ENCODE data around the gene CUX1.
"Not testable (repeated sequence)": the region's sequence is repeated elsewhere in the genome, so short reads cannot be mapped to it uniquely, and the experiment has no call there.

Gene CUX1

DNA sequence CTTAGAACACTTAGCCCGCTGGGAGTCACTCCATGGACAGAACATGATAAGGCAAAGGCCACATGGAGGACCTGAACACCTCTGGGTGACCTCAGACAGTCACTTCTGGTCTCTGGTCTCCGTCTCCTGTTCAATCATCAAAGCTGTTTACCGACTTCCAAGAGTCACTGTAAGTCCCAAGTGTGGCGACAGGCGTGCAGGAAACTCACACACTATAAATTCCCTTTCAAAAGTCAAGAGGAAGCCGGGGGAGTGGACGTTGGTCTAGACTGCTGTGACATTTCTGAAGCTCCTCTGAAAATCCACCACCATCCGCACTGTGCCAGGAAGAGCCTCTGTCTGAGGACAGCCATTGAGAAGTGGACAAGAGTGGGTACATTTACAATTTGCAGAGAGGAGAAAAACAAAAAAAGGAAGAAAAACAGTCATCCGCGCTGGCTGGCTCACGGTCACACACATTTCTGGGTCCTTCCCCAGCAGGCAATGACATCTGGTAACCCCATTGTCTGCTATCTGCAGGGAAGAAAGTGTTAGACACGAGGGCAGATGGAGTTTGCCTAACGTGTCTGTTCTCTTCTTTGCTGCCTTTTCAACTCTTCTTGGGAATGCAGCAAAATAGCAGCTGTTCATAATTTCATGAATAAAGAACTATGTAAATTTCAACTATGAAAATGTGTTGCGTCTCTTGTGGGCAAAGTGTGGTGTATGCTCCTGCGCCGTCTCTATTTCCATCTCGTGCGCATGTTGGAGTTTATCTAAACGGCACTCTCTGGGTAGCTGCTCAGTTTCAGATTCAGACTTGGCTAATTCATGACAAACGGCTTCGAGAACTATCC, 32.9 kb upstream of the CUX1 start:
- H3K4me3 ChIP-seq (ENCODE audit: low read depth, low read length) = no peak overlapping the region
- TF ChIP-seq, protein P1, sequence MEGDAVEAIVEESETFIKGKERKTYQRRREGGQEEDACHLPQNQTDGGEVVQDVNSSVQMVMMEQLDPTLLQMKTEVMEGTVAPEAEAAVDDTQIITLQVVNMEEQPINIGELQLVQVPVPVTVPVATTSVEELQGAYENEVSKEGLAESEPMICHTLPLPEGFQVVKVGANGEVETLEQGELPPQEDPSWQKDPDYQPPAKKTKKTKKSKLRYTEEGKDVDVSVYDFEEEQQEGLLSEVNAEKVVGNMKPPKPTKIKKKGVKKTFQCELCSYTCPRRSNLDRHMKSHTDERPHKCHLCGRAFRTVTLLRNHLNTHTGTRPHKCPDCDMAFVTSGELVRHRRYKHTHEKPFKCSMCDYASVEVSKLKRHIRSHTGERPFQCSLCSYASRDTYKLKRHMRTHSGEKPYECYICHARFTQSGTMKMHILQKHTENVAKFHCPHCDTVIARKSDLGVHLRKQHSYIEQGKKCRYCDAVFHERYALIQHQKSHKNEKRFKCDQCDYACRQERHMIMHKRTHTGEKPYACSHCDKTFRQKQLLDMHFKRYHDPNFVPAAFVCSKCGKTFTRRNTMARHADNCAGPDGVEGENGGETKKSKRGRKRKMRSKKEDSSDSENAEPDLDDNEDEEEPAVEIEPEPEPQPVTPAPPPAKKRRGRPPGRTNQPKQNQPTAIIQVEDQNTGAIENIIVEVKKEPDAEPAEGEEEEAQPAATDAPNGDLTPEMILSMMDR (IDR thresholded peaks at IDR 0.05; ENCODE audit: low read depth, low read length, missing control alignments) = no peak
- no peak for DNase-seq (ENCODE audit: low read depth)

DNA sequence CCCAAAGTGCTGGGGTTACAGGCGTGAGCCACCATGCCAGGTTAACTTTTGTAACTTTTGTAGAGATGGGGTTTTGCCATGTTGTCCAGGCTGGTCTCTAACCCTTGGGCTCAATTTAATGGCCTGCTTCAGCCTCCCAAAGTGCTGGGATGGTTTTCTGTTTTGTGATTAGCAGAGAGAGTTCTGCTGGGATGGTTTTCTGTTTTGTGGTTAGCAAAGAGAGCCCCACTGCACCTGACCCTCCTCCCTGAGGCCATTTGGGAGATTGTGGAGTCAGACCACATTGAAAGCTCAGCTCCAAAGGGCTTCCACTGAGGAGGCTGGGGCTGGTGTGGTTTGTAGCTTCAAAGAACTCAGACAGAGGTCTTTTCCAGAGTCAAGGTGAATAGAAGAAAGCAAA, 29.6 kb upstream of the CUX1 start:
- no peak for DNase-seq (ENCODE audit: low read depth)
- H3K4me3 ChIP-seq (ENCODE audit: low read depth, low read length) = no peak overlapping the region
- TF ChIP-seq, protein P1 (IDR thresholded peaks at IDR 0.05; ENCODE audit: low read depth, low read length, missing control alignments) = no peak

GRCh38 chr7:101788517-101788916, 28.9 kb upstream of the CUX1 start:
- DNase-seq (ENCODE audit: low read depth) = no peak
- TF ChIP-seq, protein P1 (IDR thresholded peaks at IDR 0.05; ENCODE audit: low read depth, low read length, missing control alignments) = no peak
- no peak overlapping the region for H3K4me3 ChIP-seq (ENCODE audit: low read depth, low read length)

- no peak overlapping the region for H3K4me3 ChIP-seq (ENCODE audit: low read depth, low read length)
- TF ChIP-seq, protein P1 (IDR thresholded peaks at IDR 0.05; ENCODE audit: low read depth, low read length, missing control alignments) = no peak
- no peak for DNase-seq (ENCODE audit: low read depth)
Observed at GRCh38 chr7:101790566-101791293, 26.7 kb upstream of the CUX1 start.

DNA sequence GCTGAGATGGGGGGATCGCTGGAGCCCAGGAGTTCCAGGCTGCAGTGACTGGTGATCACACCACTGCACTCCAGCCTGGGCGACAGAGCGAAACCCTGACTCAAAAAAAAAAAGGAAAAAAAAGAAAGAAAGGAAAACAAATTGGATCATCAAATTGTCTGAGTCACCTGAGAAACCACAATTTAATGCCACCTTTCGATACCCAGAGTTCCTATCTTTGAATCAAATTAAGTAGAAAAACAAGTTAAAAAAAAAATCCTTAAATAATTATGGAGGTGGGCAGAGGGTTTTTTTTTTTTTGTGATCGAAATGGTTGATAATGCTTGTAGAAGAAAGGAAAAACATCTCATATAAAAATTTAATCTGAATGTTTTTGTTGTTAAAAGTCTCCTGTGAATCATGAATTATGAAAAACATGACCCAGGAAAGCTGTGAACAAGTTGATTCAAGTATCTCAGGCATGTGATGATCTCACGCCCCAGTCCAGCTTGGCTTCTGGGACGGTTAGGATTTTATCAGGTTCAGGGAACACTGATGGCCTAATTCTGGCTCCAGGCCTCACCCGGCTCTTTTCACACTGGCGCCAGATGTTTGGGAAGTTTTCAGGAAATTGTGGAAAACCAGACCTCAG, 25.3 kb upstream of the CUX1 start:
- TF ChIP-seq, protein P1 (IDR thresholded peaks at IDR 0.05; ENCODE audit: low read depth, low read length, missing control alignments) = no peak
- DNase-seq (ENCODE audit: low read depth) = no peak

GRCh38 chr7:101792682-101793071, 24.7 kb upstream of the CUX1 start:
- DNase-seq (ENCODE audit: low read depth); H3K4me3 ChIP-seq (ENCODE audit: low read depth, low read length): not testable (repeated sequence)

More for the DNA sequence above, 25.3 kb upstream of the CUX1 start:
- no peak overlapping the region for H3K4me3 ChIP-seq (ENCODE audit: low read depth, low read length)

DNA sequence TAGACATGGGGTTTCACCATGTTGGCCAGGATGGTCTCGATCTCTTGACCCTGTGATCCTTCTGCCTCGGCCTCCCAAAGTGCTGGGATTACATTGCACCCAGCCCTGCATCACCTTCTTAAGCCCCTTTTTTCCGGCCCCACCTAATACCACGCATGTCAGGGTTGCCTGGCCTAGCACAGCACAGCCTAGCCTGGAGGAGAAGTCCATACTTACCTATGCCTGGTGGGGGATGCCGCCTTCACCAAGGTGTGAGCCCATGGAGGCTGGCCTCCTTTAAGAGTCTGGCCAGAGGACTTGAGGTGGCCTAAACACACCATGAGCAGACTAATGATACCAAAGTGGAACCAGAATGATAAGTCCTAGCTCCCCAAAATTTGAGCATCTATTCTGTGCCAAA, 22.0 kb upstream of the CUX1 start:
- no peak overlapping the region for H3K4me3 ChIP-seq (ENCODE audit: low read depth, low read length)
- TF ChIP-seq, protein P1 (IDR thresholded peaks at IDR 0.05; ENCODE audit: low read depth, low read length, missing control alignments) = no peak

GRCh38 chr7:101798173-101798572, 19.3 kb upstream of the CUX1 start:
- not testable (repeated sequence) for H3K4me3 ChIP-seq (ENCODE audit: low read depth, low read length); DNase-seq (ENCODE audit: low read depth)

More for the DNA sequence above, 22.0 kb upstream of the CUX1 start:
- DNase-seq (ENCODE audit: low read depth) = no peak

All from GM12864 (cell line).